Measurements from ENCODE around the gene SPINK4.

GRCh38 chr9:33220681-33221567 lies 19.0 kb upstream of the SPINK4 start:
- TF ChIP-seq, protein P1, sequence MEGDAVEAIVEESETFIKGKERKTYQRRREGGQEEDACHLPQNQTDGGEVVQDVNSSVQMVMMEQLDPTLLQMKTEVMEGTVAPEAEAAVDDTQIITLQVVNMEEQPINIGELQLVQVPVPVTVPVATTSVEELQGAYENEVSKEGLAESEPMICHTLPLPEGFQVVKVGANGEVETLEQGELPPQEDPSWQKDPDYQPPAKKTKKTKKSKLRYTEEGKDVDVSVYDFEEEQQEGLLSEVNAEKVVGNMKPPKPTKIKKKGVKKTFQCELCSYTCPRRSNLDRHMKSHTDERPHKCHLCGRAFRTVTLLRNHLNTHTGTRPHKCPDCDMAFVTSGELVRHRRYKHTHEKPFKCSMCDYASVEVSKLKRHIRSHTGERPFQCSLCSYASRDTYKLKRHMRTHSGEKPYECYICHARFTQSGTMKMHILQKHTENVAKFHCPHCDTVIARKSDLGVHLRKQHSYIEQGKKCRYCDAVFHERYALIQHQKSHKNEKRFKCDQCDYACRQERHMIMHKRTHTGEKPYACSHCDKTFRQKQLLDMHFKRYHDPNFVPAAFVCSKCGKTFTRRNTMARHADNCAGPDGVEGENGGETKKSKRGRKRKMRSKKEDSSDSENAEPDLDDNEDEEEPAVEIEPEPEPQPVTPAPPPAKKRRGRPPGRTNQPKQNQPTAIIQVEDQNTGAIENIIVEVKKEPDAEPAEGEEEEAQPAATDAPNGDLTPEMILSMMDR (optimal IDR thresholded peaks at IDR 0.05 in 1 of 3, IDR thresholded peaks at IDR 0.05 in 1 of 3, conservative IDR thresholded peaks at IDR 0.05 in 1 of 3; ENCODE audit: extremely low read depth in 1 of 3, insufficient read depth in 2 of 3, low read length in 3 of 3), result no peak
- TF ChIP-seq EZH2 (IDR thresholded peaks at IDR 0.05; ENCODE audit: low read length), result no peak
